SH-SY5Y (cell line): ENCODE measurements around the gene PRDX6.

Experiments
- GATA2 ChIP-seq: IDR thresholded peaks from 2 replicates; pipeline ENCODE4 v1.6.1; 2011; ENCODE audit warnings: mild to moderate bottlenecking, low read depth, low read length
- GATA3 ChIP-seq: IDR thresholded peaks from 2 replicates; pipeline ENCODE4 v1.6.1; 2011; ENCODE audit warnings: low read depth, mild to moderate bottlenecking, low read length, moderate library complexity

- TF ChIP-seq GATA2 (no peak), GATA3 (no peak)
Observed at GRCh38 chr1:173459885-173460284, 17.2 kb upstream of the PRDX6 start.
